ENCODE measurements around the gene PARD3B. TPM values are rescaled to one million over a fixed set of nuclear protein-coding genes. Genes with fewer than 3 reads are reported as not detected.

The PARD3B gene
- total RNA-seq, 1 donor from 2014 or later = 6.5 TPM

- TF ChIP-seq CTCF (IDR thresholded peaks at IDR 0.05; ENCODE audit: insufficient read depth, low read length, poor library complexity, severe bottlenecking) = no peak
- DNase-seq (ENCODE audit: low read depth) = no peak
- no peaks in the 10 kb centered on the region for H3K36me3 ChIP-seq (ENCODE audit: control insufficient read depth, insufficient read depth, low read length)
- no peaks in the 10 kb centered on the region for H3K27me3 ChIP-seq (ENCODE audit: control insufficient read depth, insufficient read depth, low read length)
- H3K4me3 ChIP-seq (ENCODE audit: low read depth, low read length) = no peak overlapping the region
These were observed 124.8 kb downstream of the PARD3B start for GRCh38 chr2:204670124-204670523.

DNA sequence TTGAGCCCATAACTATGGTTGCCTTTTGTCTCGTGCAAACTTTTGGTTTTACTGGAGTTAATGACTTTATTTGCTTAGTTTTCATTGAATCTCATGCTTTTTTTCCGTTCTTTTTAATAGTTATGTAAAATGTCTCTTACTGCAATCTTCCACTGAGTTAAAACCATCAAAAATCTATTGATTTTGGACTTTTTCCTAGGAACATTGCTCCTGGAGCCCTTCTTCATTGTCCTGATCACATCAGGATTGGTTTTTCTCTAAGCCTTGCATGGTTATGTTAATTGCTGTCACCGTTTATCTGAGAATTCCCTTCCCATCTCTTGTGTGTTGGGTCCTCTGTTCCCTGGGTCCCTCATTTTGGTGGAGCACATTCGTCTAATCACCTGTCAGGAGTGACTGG is 125.5 kb downstream of the PARD3B start:
- Histone ChIP-seq H3K36me3 (ENCODE audit: control insufficient read depth, insufficient read depth, low read length) (no peaks in the 10 kb centered on the region), H3K27me3 (ENCODE audit: control insufficient read depth, insufficient read depth, low read length) (no peaks in the 10 kb centered on the region), H3K4me3 (ENCODE audit: low read depth, low read length) (no peak overlapping the region)
- no peak for DNase-seq (ENCODE audit: low read depth)
- no peak for TF ChIP-seq CTCF (IDR thresholded peaks at IDR 0.05; ENCODE audit: insufficient read depth, low read length, poor library complexity, severe bottlenecking)

DNA sequence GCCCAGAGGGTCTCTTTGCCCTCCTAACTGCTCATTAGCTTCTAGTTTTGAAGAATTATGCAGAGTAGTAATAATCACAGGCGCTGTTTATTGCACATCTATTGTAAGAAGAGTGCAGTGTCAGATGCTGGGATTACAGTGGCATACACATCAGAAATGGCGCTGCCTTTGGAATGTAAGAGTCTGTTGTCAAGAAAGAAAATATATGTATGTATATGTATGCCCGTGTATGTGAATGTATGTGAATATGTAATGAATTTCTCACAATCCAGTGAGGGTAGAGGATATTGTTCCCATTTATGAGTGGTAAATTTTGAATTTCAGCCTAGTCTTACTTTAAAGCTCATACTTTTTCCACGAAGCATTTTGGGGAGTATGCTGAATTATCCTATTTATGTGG is 127.5 kb downstream of the PARD3B start:
- H3K36me3 ChIP-seq (ENCODE audit: control insufficient read depth, insufficient read depth, low read length) = no peaks in the 10 kb centered on the region
- no peak overlapping the region for H3K4me3 ChIP-seq (ENCODE audit: low read depth, low read length)
- no peak for TF ChIP-seq CTCF (IDR thresholded peaks at IDR 0.05; ENCODE audit: insufficient read depth, low read length, poor library complexity, severe bottlenecking)
- no peak for DNase-seq (ENCODE audit: low read depth)
- no peaks in the 10 kb centered on the region for H3K27me3 ChIP-seq (ENCODE audit: control insufficient read depth, insufficient read depth, low read length)

GRCh38 chr2:204673877-204674276 is 128.6 kb downstream of the PARD3B start:
- DNase-seq (ENCODE audit: low read depth) = peak; percentile 32
- H3K27me3 ChIP-seq (ENCODE audit: control insufficient read depth, insufficient read depth, low read length) = no peaks in the 10 kb centered on the region
- TF ChIP-seq CTCF (IDR thresholded peaks at IDR 0.05; ENCODE audit: insufficient read depth, low read length, poor library complexity, severe bottlenecking) = no peak
- H3K4me3 ChIP-seq (ENCODE audit: low read depth, low read length) = no peak overlapping the region
- no peaks in the 10 kb centered on the region for H3K36me3 ChIP-seq (ENCODE audit: control insufficient read depth, insufficient read depth, low read length)

- TF ChIP-seq CTCF (IDR thresholded peaks at IDR 0.05; ENCODE audit: insufficient read depth, low read length, poor library complexity, severe bottlenecking) = no peak
- no peaks in the 10 kb centered on the region for H3K36me3 ChIP-seq (ENCODE audit: control insufficient read depth, insufficient read depth, low read length)
- no peaks in the 10 kb centered on the region for H3K27me3 ChIP-seq (ENCODE audit: control insufficient read depth, insufficient read depth, low read length)
- no peak overlapping the region for H3K4me3 ChIP-seq (ENCODE audit: low read depth, low read length)
- no peak for DNase-seq (ENCODE audit: low read depth)
These were observed 132.8 kb downstream of the PARD3B start for GRCh38 chr2:204678031-204678430.

GRCh38 chr2:204680576-204680975 is 135.3 kb downstream of the PARD3B start:
- no peak for DNase-seq (ENCODE audit: low read depth)
- Histone ChIP-seq H3K4me3 (ENCODE audit: low read depth, low read length) (no peak overlapping the region), H3K36me3 (ENCODE audit: control insufficient read depth, insufficient read depth, low read length) (no peaks in the 10 kb centered on the region), H3K27me3 (ENCODE audit: control insufficient read depth, insufficient read depth, low read length) (no peaks in the 10 kb centered on the region)
- TF ChIP-seq CTCF (IDR thresholded peaks at IDR 0.05; ENCODE audit: insufficient read depth, low read length, poor library complexity, severe bottlenecking) = no peak

All from kidney epithelial cell (primary cell).